Measurements from ENCODE around the gene SRGAP3.

The SRGAP3 gene

DNA sequence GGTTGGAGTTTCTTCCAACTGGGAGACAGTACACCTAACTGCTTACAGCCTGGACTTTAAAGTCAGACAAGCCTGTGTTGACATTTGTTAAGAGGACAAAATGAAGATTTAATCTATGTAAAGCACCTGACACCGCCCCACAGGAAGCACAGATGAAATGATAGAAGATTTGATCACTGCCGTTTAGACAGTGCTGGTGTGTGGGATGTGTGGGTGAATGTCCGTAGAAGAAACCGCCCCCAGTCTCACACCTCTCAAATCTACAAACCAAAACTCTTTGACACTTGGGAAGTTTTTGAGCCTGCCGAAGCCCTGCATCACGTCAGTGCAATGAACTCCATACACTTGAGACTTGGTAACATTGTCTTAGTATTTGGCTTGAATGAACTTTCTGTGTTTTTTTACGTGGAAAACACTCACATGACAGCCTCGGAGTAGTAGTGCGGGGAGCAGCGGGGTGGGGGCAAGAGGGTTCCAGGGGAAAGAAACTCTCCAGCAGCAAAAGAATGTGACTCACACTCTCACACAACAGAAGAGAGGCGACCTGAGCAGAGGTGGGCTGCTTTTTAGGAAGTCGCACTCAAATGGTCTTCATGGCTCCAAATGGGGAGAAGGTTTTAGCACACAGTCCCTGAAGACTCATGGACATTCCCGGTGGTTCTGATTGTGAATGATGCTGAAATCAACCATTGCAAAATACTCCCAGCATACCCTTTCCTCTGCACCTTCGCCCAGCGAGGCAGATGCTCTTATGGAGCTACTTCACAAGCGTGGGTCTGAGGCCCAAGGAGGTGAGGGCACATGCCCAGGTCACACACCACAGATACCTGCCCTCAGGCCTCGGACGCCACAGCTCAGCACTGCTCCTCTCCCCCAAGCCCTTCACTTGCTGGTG lies 79.2 kb downstream of the SRGAP3 start:
- DNase-seq (ENCODE audit: low read depth), result no peak
- no peak overlapping the region for H3K4me3 ChIP-seq (ENCODE audit: control insufficient read depth, low read depth, low read length)
- TF ChIP-seq CTCF (IDR thresholded peaks at IDR 0.05; ENCODE audit: control insufficient read depth, insufficient read depth, low read depth, low read length, missing control alignments), result no peak

DNA sequence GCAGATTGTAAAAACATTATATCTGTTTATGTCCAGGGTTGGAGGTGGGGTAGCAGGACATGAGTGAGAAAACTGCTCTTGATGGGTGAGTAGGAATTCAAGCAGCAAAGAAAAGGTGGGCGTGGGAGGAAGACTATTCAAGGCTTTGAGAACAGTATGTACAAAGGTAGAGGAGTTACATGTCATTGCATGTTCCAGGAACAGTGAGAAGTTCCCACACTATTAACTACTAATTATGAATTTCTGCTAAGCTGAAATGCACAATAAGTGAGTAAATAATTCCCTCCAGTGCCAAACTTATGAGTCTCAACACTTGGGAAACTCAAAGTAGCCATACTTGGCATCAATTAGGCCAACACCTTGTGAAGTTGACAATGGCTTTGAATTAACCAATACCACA lies 80.1 kb downstream of the SRGAP3 start:
- no peak for DNase-seq (ENCODE audit: low read depth)
- no peak overlapping the region for H3K4me3 ChIP-seq (ENCODE audit: control insufficient read depth, low read depth, low read length)
- no peak for TF ChIP-seq CTCF (IDR thresholded peaks at IDR 0.05; ENCODE audit: control insufficient read depth, insufficient read depth, low read depth, low read length, missing control alignments)

- TF ChIP-seq CTCF (IDR thresholded peaks at IDR 0.05; ENCODE audit: control insufficient read depth, insufficient read depth, low read depth, low read length, missing control alignments), result no peak
- H3K4me3 ChIP-seq (ENCODE audit: control insufficient read depth, low read depth, low read length), result no peak overlapping the region
- no peak for DNase-seq (ENCODE audit: low read depth)
These were observed 81.2 kb downstream of the SRGAP3 start for GRCh38 chr3:9168241-9168741.

GRCh38 chr3:9167222-9167621 lies 82.2 kb downstream of the SRGAP3 start:
- DNase-seq (ENCODE audit: low read depth), result no peak
- no peak overlapping the region for H3K4me3 ChIP-seq (ENCODE audit: control insufficient read depth, low read depth, low read length)
- no peak for TF ChIP-seq CTCF (IDR thresholded peaks at IDR 0.05; ENCODE audit: control insufficient read depth, insufficient read depth, low read depth, low read length, missing control alignments)

GRCh38 chr3:9165421-9165820 lies 84.0 kb downstream of the SRGAP3 start:
- no peak overlapping the region for H3K4me3 ChIP-seq (ENCODE audit: control insufficient read depth, low read depth, low read length)
- no peak for TF ChIP-seq CTCF (IDR thresholded peaks at IDR 0.05; ENCODE audit: control insufficient read depth, insufficient read depth, low read depth, low read length, missing control alignments)
- no peak for DNase-seq (ENCODE audit: low read depth)

DNA sequence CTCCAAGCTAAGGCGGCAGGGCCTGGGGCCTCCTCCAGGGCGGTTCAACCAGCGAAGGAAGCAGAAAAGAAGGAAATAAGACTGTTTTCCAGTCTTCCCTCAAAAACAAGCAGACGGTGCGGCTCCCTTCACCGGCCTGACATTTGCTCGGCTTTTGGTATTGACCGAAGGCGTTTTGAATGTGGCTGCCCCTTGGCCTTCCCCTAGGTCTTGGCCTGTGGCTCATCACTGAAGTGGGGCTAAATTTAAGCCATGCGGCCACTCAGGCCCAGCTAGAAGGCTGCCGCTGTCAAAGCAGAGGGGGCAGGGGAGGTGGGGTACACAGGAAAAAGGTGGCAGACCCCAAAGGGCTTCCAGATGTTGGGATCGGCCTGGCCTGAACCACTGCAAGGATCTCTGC lies 86.2 kb downstream of the SRGAP3 start:
- no peak for TF ChIP-seq CTCF (IDR thresholded peaks at IDR 0.05; ENCODE audit: control insufficient read depth, insufficient read depth, low read depth, low read length, missing control alignments)
- DNase-seq (ENCODE audit: low read depth), result no peak
- H3K4me3 ChIP-seq (ENCODE audit: control insufficient read depth, low read depth, low read length), result no peak overlapping the region
